Ovary (tissue), 3 donors: ENCODE data around the gene CDK5RAP2.
"Not testable (repeated sequence)": the region's sequence is repeated elsewhere in the genome, so short reads cannot be mapped to it uniquely, and the experiment has no call there.

Experiments
- EP300 ChIP-seq: sonication (generic); formaldehyde crosslinking; IDR thresholded peaks from one replicate; pipeline ENCODE4 v1.6.1; 2017; ENCODE audit warnings: antibody characterized with exemption
- POLR2A ChIP-seq: fragments of 450-650 bp; IDR thresholded peaks from one replicate; pipeline ENCODE4 v1.6.1; 2017; ENCODE audit warnings: antibody characterized with exemption, mild to moderate bottlenecking, moderate library complexity
- TF ChIP-seq, protein P1 (sequence below), 3 donors: fragments of 450-650 bp in 2 of 3; fragments of 200-600 bp in 1 of 3; IDR thresholded peaks; one replicate each; pipeline versions ENCODE4 v1.5.1 to v1.8.0; 2016 to 2022; ENCODE audit warnings: antibody characterized with exemption in 3 of 3, mild to moderate bottlenecking in 1 of 3
- donor health status: DM: no; HTN: no; CAD: no.

DNA sequence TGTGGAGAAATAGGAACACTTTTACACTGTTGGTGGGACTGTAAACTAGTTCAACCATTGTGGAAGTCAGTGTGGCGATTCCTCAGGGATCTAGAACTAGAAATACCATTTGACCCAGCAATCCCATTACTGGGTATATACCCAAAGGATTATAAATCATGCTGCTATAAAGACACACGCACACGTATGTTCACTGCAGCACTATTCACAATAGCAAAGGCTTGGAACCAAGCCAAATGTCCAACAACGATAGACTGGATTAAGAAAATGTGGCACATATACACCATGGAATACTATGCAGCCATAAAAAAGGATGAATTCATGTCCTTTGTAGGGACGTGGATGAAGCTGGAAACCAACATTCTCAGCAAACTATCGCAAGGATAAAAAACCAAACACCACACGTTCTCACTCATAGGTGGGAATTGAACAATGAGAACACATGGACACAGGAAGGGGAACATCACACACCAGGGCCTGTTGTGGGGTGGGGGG lies 27.7 kb downstream of the CDK5RAP2 start:
- TF ChIP-seq, protein P1, sequence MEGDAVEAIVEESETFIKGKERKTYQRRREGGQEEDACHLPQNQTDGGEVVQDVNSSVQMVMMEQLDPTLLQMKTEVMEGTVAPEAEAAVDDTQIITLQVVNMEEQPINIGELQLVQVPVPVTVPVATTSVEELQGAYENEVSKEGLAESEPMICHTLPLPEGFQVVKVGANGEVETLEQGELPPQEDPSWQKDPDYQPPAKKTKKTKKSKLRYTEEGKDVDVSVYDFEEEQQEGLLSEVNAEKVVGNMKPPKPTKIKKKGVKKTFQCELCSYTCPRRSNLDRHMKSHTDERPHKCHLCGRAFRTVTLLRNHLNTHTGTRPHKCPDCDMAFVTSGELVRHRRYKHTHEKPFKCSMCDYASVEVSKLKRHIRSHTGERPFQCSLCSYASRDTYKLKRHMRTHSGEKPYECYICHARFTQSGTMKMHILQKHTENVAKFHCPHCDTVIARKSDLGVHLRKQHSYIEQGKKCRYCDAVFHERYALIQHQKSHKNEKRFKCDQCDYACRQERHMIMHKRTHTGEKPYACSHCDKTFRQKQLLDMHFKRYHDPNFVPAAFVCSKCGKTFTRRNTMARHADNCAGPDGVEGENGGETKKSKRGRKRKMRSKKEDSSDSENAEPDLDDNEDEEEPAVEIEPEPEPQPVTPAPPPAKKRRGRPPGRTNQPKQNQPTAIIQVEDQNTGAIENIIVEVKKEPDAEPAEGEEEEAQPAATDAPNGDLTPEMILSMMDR (IDR thresholded peaks at IDR 0.05): not testable (repeated sequence)
- TF ChIP-seq POLR2A, EP300: not testable (repeated sequence)
